H1 (cell line): ENCODE measurements around the gene TP73. TPM values are rescaled to one million over a fixed set of nuclear protein-coding genes. Genes with fewer than 3 reads are reported as not detected.

ENCODE experiments used
- BACH1 ChIP-seq: IDR thresholded peaks from 2 replicates; pipeline ENCODE4 v1.6.1; 2012; ENCODE audit warnings: low read length, improper control_type of control experiment
- CBX5 ChIP-seq: fragments of 300-800, 300-1000 bp; sonication (generic); IDR thresholded peaks from 2 replicates; pipeline ENCODE4 v1.7.1; 2016; ENCODE audit warnings: antibody characterized with exemption, low read length, low read depth
- CHD7 ChIP-seq: fragments of 300-600 bp; sonication (generic); IDR thresholded peaks from 2 replicates; pipeline ENCODE4 v1.7.1; 2012; ENCODE audit warnings: low read length, moderate library complexity, mild to moderate bottlenecking, inconsistent platforms; ENCODE audit not compliant: insufficient replicate concordance
- EGR1 ChIP-seq: IDR thresholded peaks from 2 replicates; pipeline ENCODE4 v1.6.1; 2011; ENCODE audit warnings: low read depth, low read length, borderline replicate concordance
- FOSL1 ChIP-seq: IDR thresholded peaks from 2 replicates; pipeline ENCODE4 v1.6.1; 2011; ENCODE audit warnings: mild to moderate bottlenecking, low read depth, low read length, moderate library complexity; ENCODE audit not compliant: insufficient read depth
- GABPA ChIP-seq: IDR thresholded peaks from 2 replicates; pipeline ENCODE4 v1.6.1; 2011; ENCODE audit warnings: mild to moderate bottlenecking, low read length, moderate library complexity, borderline replicate concordance; ENCODE audit not compliant: insufficient read depth
- HDAC2 ChIP-seq, 2 experiments: fragments of 300-600 bp in 1 of 2; sonication (generic) in 1 of 2; IDR thresholded peaks; 2 replicates each; pipeline ENCODE4 v1.6.1; 2011 to 2012; ENCODE audit warnings: low read depth in 2 of 2, low read length in 2 of 2, mild to moderate bottlenecking in 2 of 2, moderate library complexity in 2 of 2, borderline replicate concordance in 1 of 2, inconsistent platforms in 1 of 2
- KDM5A ChIP-seq: fragments of 200-600 bp; IDR thresholded peaks from 2 replicates; pipeline ENCODE4 v1.7.1; 2012; ENCODE audit warnings: mild to moderate bottlenecking, low read length, inconsistent platforms, mixed read lengths
- SAP30 ChIP-seq: fragments of 300-600 bp; sonication (generic); IDR thresholded peaks from 2 replicates; pipeline ENCODE4 v1.7.1; 2012; ENCODE audit warnings: low read length, moderate library complexity, mild to moderate bottlenecking, inconsistent platforms; ENCODE audit not compliant: insufficient read depth, insufficient replicate concordance
- SIRT6 ChIP-seq: IDR thresholded peaks from one replicate; pipeline ENCODE4 v1.7.1; 2012; ENCODE audit warnings: low read length, inconsistent platforms
- TCF12 ChIP-seq: IDR thresholded peaks from 2 replicates; pipeline ENCODE4 v1.6.1; 2011; ENCODE audit warnings: low read depth, mild to moderate bottlenecking, low read length
- polyA plus RNA-seq, 7 experiments: library from polyadenylated mRNA; depleted of rRNA in 3 of 7; stranded (reverse) in 5 of 7; unstranded in 2 of 7; fragments of >200 nt in 5 of 7; fragments of 200-250 nt in 2 of 7; gene quantifications; 1 replicate in 5 of 7; 2 replicates in 1 of 7; 4 replicates in 1 of 7; pipeline versions ENCODE4 v1.2.1 to v1.2.3, GENCODE V29; 2011 to 2013; ENCODE audit warnings: missing spikeins in 2 of 7, mixed read lengths in 2 of 7
- total RNA-seq: library from RNA; stranded (reverse); fragmentation: NEBNext Ultra II Directional; extraction: Animal tissue kit (Norgen Biotek cat#: 25700); gene quantifications from 2 replicates; pipeline ENCODE4 v1.2.1, GENCODE V29; 2021

The TP73 gene
- total and polyA plus RNA-seq, 2 of the 8 experiments (the other 6 are each of a cell fraction or from before 2014, with no cell fraction given) = 2.6 to 3.1 TPM

GRCh38 chr1:3759796-3760195 is 107.5 kb downstream of the TP73 start (continued):
- TF ChIP-seq CHD7 = no peak
- TF ChIP-seq FOSL1 = no peak
- TF ChIP-seq EGR1 = no peak
- TF ChIP-seq GABPA = no peak
- no peak for TF ChIP-seq BACH1
- no peak for TF ChIP-seq KDM5A
- no peak for TF ChIP-seq SAP30
- TF ChIP-seq SIRT6 = no peak
- no peak for TF ChIP-seq HDAC2 (IDR thresholded peaks at IDR 0.05; ENCODE audit: borderline replicate concordance in 1 of 2, low read depth in 2 of 2, low read length in 2 of 2)
- TF ChIP-seq CBX5 = no peak
- TF ChIP-seq TCF12 = no peak
